Mesenchymal stem cell (in vitro differentiated cells and primary cell): ENCODE results near the gene APOBEC3F.
A peak's percentile ranks its signal among the peaks of the same experiment; 100 is the strongest.
"Not testable (repeated sequence)": the region's sequence is repeated elsewhere in the genome, so short reads cannot be mapped to it uniquely, and the experiment has no call there.

Experiments used
- DNase-seq: peaks from one replicate; pipeline ENCODE4 v3.0.0-alpha.2; 2013
- H2AFZ ChIP-seq: one replicate; pipeline ENCODE4 v1.6.1; 2013; ENCODE audit warnings: low read depth, mild to moderate bottlenecking, control low read depth, inconsistent platforms, low read length, moderate library complexity
- H2AK5ac ChIP-seq: 2 replicates; pipeline ENCODE4 v1.6.1; 2013; ENCODE audit warnings: low read length, moderate library complexity, mild to moderate bottlenecking, inconsistent platforms; ENCODE audit not compliant: severe bottlenecking
- H2BK120ac ChIP-seq: one replicate; pipeline ENCODE4 v1.6.1; 2013; ENCODE audit warnings: low read depth, mild to moderate bottlenecking, inconsistent platforms, low read length, moderate library complexity
- H2BK12ac ChIP-seq, 2 experiments: one replicate each; pipeline ENCODE4 v1.6.1; 2013; ENCODE audit warnings: inconsistent platforms in 2 of 2, low read length in 2 of 2, mild to moderate bottlenecking in 2 of 2, moderate library complexity in 2 of 2, control low read depth in 1 of 2
- H2BK15ac ChIP-seq: one replicate; pipeline ENCODE4 v1.6.1; 2013; ENCODE audit warnings: mild to moderate bottlenecking, low read depth, inconsistent platforms; ENCODE audit not compliant: poor library complexity, severe bottlenecking
- H2BK5ac ChIP-seq: 2 replicates; pipeline ENCODE4 v1.6.1; 2013; ENCODE audit warnings: low read depth, mild to moderate bottlenecking, low read length, control low read depth, inconsistent platforms; ENCODE audit not compliant: poor library complexity, severe bottlenecking
- H3K14ac ChIP-seq, 2 experiments: one replicate each; pipeline ENCODE4 v1.6.1; 2013; ENCODE audit warnings: inconsistent platforms in 2 of 2, low read length in 2 of 2, control low read depth in 1 of 2, mild to moderate bottlenecking in 1 of 2, moderate library complexity in 1 of 2
- H3K18ac ChIP-seq, 2 experiments: one replicate each; pipeline ENCODE4 v1.6.1; 2013; ENCODE audit warnings: inconsistent platforms in 2 of 2, low read length in 2 of 2, control low read depth in 1 of 2, low read depth in 1 of 2, mild to moderate bottlenecking in 1 of 2
- H3K23ac ChIP-seq, 2 experiments: one replicate each; pipeline ENCODE4 v1.6.1; 2013; ENCODE audit warnings: inconsistent platforms in 2 of 2, low read length in 2 of 2, mild to moderate bottlenecking in 2 of 2, moderate library complexity in 2 of 2, control low read depth in 1 of 2
- H3K27ac ChIP-seq: 2 replicates; pipeline ENCODE4 v1.5.1; 2013; ENCODE audit warnings: mild to moderate bottlenecking, moderate library complexity, low read length, control low read depth, inconsistent platforms; ENCODE audit not compliant: poor library complexity, severe bottlenecking
- H3K27me3 ChIP-seq, 2 experiments: 2 replicates each; pipeline versions ENCODE4 v1.6.1 to v1.7.0; 2013; ENCODE audit warnings: low read length in 2 of 2, mild to moderate bottlenecking in 2 of 2, moderate library complexity in 2 of 2, control low read depth in 1 of 2, inconsistent platforms in 1 of 2; ENCODE audit not compliant: control insufficient read depth in 1 of 2, insufficient read depth in 1 of 2
- H3K36me3 ChIP-seq, 2 experiments: 2 replicates each; pipeline versions ENCODE4 v1.6.1 to v1.7.0; 2013; ENCODE audit warnings: low read length in 2 of 2, control low read depth in 1 of 2, inconsistent platforms in 1 of 2, low read depth in 1 of 2, mild to moderate bottlenecking in 1 of 2; ENCODE audit not compliant: insufficient read depth in 2 of 2, control insufficient read depth in 1 of 2
- H3K4ac ChIP-seq, 2 experiments: one replicate each; pipeline ENCODE4 v1.6.1; 2013; ENCODE audit warnings: inconsistent platforms in 2 of 2, low read length in 2 of 2, mild to moderate bottlenecking in 2 of 2, moderate library complexity in 2 of 2, control low read depth in 1 of 2, low read depth in 1 of 2
- H3K4me1 ChIP-seq: 2 replicates; pipeline ENCODE4 v1.6.1; 2013; ENCODE audit warnings: low read depth, low read length, control low read depth; ENCODE audit not compliant: control insufficient read depth, insufficient read depth
- H3K4me2 ChIP-seq: 2 replicates; pipeline ENCODE4 v1.6.1; 2013; ENCODE audit warnings: low read length, mild to moderate bottlenecking, inconsistent platforms; ENCODE audit not compliant: poor library complexity, severe bottlenecking
- H3K4me3 ChIP-seq, 2 experiments: 2 replicates each; pipeline versions ENCODE4 v1.5.1 to v1.7.0; 2013; ENCODE audit warnings: low read length in 2 of 2, mild to moderate bottlenecking in 2 of 2, control low read depth in 1 of 2, low read depth in 1 of 2; ENCODE audit not compliant: insufficient read depth in 1 of 2
- H3K79me1 ChIP-seq: replicated peaks from 2 replicates; pipeline ENCODE4 v1.6.1; 2013; ENCODE audit warnings: mild to moderate bottlenecking, control low read depth, low read length, inconsistent platforms; ENCODE audit not compliant: poor library complexity, severe bottlenecking
- H3K9ac ChIP-seq: 2 replicates; pipeline ENCODE4 v1.7.0; 2013; ENCODE audit warnings: mild to moderate bottlenecking, low read length, moderate library complexity
- H3K9me3 ChIP-seq: 2 replicates; pipeline ENCODE4 v1.7.0; 2013; ENCODE audit warnings: mild to moderate bottlenecking, low read length; ENCODE audit not compliant: control insufficient read depth
- H4K8ac ChIP-seq: one replicate; pipeline ENCODE4 v1.6.1; 2013; ENCODE audit warnings: inconsistent platforms, mild to moderate bottlenecking, low read length, moderate library complexity
- H4K91ac ChIP-seq: one replicate; pipeline ENCODE4 v1.6.1; 2013; ENCODE audit warnings: mild to moderate bottlenecking, low read length, inconsistent platforms
- WGBS: methylation state at CpG from one replicate; pipeline ENCODE4 v1.1.7; 2013; ENCODE audit warnings: mixed read lengths; 5-methylcytosine and 5-hydroxymethylcytosine counted together

The APOBEC3F gene

DNA sequence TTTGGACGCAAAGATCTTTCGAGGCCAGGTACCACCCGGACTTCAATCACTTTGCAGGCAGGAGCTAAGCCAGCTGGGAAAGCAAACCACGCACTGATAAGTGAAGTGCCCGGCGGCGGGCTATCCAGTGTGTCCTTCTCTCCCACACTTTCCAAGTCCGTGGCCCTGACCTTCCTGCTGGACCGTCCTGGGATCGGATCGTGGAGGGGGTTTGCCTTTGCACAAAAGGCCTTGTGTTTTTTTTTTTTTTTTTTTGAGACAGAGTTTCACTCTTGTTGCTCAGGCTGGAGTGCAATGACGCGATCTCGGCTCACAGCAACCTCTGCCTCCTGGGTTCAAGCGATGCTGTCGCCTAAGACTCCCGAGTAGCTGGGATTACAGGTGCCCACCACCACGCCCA, 2.4 kb downstream of the APOBEC3F start:
- H3K4me2 ChIP-seq, H3K9me3 ChIP-seq, H2BK5ac ChIP-seq, H2AFZ ChIP-seq, H4K91ac ChIP-seq, H3K14ac ChIP-seq, H2AK5ac ChIP-seq, H3K23ac ChIP-seq, H3K18ac ChIP-seq, H3K27me3 ChIP-seq, H2BK15ac ChIP-seq, H3K9ac ChIP-seq, H3K4me3 ChIP-seq, H2BK12ac ChIP-seq, H3K27ac ChIP-seq, H3K79me1 ChIP-seq, H3K4ac ChIP-seq, H2BK120ac ChIP-seq, H4K8ac ChIP-seq, DNase-seq: not testable (repeated sequence)
- peaks cover 4 to 20% of the 10 kb centered on the region in 2 experiments for H3K36me3 ChIP-seq
- 99% methylated on average over 7 of the region's 18 CpGs for WGBS
- peaks cover 14% of the 10 kb centered on the region for H3K4me1 ChIP-seq

DNA sequence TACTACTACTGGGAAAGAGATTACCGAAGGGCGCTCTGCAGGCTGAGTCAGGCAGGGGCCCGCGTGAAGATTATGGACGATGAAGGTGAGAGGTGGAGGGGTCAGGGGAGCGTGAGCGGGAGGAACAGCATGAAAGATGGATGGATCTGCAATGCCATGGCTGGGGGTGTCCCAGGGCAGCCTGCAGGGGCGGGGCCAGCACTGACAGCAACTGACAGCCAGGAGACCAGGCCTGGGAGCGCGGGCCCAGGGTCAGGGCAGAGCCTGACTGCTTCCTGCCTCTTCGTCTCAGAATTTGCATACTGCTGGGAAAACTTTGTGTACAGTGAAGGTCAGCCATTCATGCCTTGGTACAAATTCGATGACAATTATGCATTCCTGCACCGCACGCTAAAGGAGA, 4.5 kb downstream of the APOBEC3F start:
- H2BK120ac ChIP-seq, H3K27me3 ChIP-seq, H4K91ac ChIP-seq, H3K14ac ChIP-seq, H3K4me3 ChIP-seq, H3K9ac ChIP-seq, H2AK5ac ChIP-seq, H2AFZ ChIP-seq, H2BK5ac ChIP-seq, H3K18ac ChIP-seq, H3K4ac ChIP-seq, H3K4me2 ChIP-seq, H4K8ac ChIP-seq, H3K9me3 ChIP-seq, H3K27ac ChIP-seq, DNase-seq, H3K79me1 ChIP-seq, H2BK15ac ChIP-seq, H2BK12ac ChIP-seq: not testable (repeated sequence)
- Histone ChIP-seq H3K4me1 (peaks cover 15% of the 10 kb centered on the region), H3K23ac (peak overlapping the region in 1 of 2 experiments; percentile 59), H3K36me3 (peaks cover 4 to 20% of the 10 kb centered on the region in 2 experiments)
- 82% methylated on average over 14 of the region's 14 CpGs for WGBS

DNA sequence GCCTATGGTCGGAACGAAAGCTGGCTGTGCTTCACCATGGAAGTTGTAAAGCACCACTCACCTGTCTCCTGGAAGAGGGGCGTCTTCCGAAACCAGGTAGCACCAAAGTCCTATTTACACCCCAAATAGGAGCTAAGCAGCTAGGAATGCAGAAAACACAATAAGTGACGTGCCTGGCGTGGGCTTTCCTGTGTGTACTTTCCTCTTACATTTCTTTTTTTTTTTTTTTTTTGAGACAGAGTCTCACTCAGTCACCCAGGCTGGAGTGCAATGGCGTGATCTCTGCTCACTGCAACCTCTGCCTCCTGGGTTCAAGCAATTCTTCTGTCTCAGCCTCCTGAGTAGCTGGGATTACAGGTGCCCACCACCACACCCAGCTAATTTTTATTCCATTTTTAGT, 8.8 kb downstream of the APOBEC3F start:
- H2BK15ac ChIP-seq, H2BK120ac ChIP-seq, H3K14ac ChIP-seq, H3K4me1 ChIP-seq, H3K9me3 ChIP-seq, H2BK5ac ChIP-seq, H3K23ac ChIP-seq, H3K9ac ChIP-seq, H3K79me1 ChIP-seq, H3K4me3 ChIP-seq, H2AK5ac ChIP-seq, H3K18ac ChIP-seq, H3K36me3 ChIP-seq, H4K91ac ChIP-seq, H3K27me3 ChIP-seq, H3K4me2 ChIP-seq, H3K27ac ChIP-seq, H4K8ac ChIP-seq, DNase-seq, H2AFZ ChIP-seq, H2BK12ac ChIP-seq, H3K4ac ChIP-seq: not testable (repeated sequence)
- 94% methylated on average over 7 of the region's 7 CpGs for WGBS

DNA sequence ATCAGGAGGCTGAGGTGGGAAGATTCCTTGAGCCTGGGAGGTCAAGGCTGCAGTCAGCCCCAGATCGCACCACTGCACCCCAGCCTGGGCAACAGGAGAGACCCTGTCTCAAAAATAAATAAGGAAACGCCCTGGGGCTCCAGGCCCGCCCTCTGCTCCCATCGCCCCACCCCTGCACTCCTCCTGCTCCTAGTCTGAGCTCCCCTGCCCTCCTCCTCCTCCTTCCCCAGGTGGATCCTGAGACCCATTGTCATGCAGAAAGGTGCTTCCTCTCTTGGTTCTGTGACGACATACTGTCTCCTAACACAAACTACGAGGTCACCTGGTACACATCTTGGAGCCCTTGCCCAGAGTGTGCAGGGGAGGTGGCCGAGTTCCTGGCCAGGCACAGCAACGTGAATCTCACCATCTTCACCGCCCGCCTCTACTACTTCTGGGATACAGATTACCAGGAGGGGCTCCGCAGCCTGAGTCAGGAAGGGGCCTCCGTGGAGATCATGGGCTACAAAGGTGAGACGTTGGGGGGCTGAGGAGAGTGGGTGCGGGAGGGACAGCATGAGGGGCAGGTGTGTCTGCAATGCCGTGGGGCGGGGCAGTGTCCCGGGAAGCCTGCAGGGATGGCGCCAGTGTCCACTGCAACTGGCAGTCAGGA, 11.3 kb downstream of the APOBEC3F start:
- not testable (repeated sequence) for H3K4me3 ChIP-seq, H3K27me3 ChIP-seq, H2AK5ac ChIP-seq, H3K27ac ChIP-seq, H2AFZ ChIP-seq, H4K8ac ChIP-seq, H3K9me3 ChIP-seq, H3K18ac ChIP-seq, H3K4ac ChIP-seq, H3K23ac ChIP-seq, DNase-seq, H2BK120ac ChIP-seq, H3K9ac ChIP-seq, H3K4me1 ChIP-seq, H2BK15ac ChIP-seq, H4K91ac ChIP-seq, H3K4me2 ChIP-seq, H2BK12ac ChIP-seq, H2BK5ac ChIP-seq, H3K79me1 ChIP-seq, H3K36me3 ChIP-seq, H3K14ac ChIP-seq
- 81% methylated on average over 14 of the region's 18 CpGs for WGBS
